Osteocyte (in vitro differentiated cells): ENCODE data around the gene TMEM185B. TPM values are rescaled to one million over a fixed set of nuclear protein-coding genes. Genes with fewer than 3 reads are reported as not detected.

Experiments
- DNase-seq: peaks from one replicate; pipeline ENCODE4 v3.0.0; 2021; ENCODE audit warnings: mixed read lengths; ENCODE audit not compliant: unreplicated experiment; ENCODE audit errors: extremely low spot score
- H3K27ac Mint-ChIP-seq: one replicate; pipeline ENCODE4 v1.8.0; 2021; ENCODE audit warnings: mild to moderate bottlenecking, mixed read lengths; ENCODE audit not compliant: unreplicated experiment
- H3K27me3 Mint-ChIP-seq: one replicate; pipeline ENCODE4 v1.8.0; 2021; ENCODE audit warnings: mixed read lengths; ENCODE audit not compliant: unreplicated experiment
- H3K36me3 Mint-ChIP-seq: one replicate; pipeline ENCODE4 v1.8.0; 2021; ENCODE audit warnings: mixed read lengths; ENCODE audit not compliant: unreplicated experiment
- H3K4me1 Mint-ChIP-seq: one replicate; pipeline ENCODE4 v1.8.0; 2021; ENCODE audit warnings: mixed read lengths; ENCODE audit not compliant: unreplicated experiment
- H3K4me3 Mint-ChIP-seq: one replicate; pipeline ENCODE4 v1.8.0; 2021; ENCODE audit warnings: mild to moderate bottlenecking, moderate library complexity, mixed read lengths; ENCODE audit not compliant: unreplicated experiment
- H3K9me3 Mint-ChIP-seq: one replicate; pipeline ENCODE4 v1.8.0; 2021; ENCODE audit warnings: mixed read lengths; ENCODE audit not compliant: unreplicated experiment
- CTCF ChIP-seq: fragments of 200-600 bp; sonication (generic); IDR thresholded peaks from 2 replicates; pipeline ENCODE4 v1.5.0; 2021; ENCODE audit warnings: antibody characterized with exemption, mild to moderate bottlenecking, moderate library complexity
- total RNA-seq: library from RNA; stranded (reverse); gene quantifications from 2 replicates; pipeline ENCODE4 v1.2.1, GENCODE V29; 2021

TMEM185B gene
- total RNA-seq, 1 donor from 2014 or later, result 35.9 TPM

- H3K4me1 Mint-ChIP-seq, result peaks cover 21% of the 10 kb centered on the region
Measured at GRCh38 chr2:120243211-120243610, 20.0 kb upstream of the TMEM185B start.

GRCh38 chr2:120241684-120242083 lies 18.5 kb upstream of the TMEM185B start:
- no peak overlapping the region for H3K4me3 Mint-ChIP-seq
- no peak overlapping the region for H3K27ac Mint-ChIP-seq
- no peak for TF ChIP-seq CTCF
- H3K27me3 Mint-ChIP-seq, result no peaks in the 10 kb centered on the region
- DNase-seq, result no peak
- peaks cover 29% of the 10 kb centered on the region for H3K4me1 Mint-ChIP-seq
- H3K36me3 Mint-ChIP-seq, result no peaks in the 10 kb centered on the region
- H3K9me3 Mint-ChIP-seq, result no peaks in the 10 kb centered on the region

More at GRCh38 chr2:120243211-120243610, 20.0 kb upstream of the TMEM185B start:
- Mint-ChIP-seq H3K27me3 (peaks cover 9% of the 10 kb centered on the region), H3K36me3 (no peaks in the 10 kb centered on the region), H3K27ac (no peak overlapping the region), H3K4me3 (no peak overlapping the region), H3K9me3 (no peaks in the 10 kb centered on the region)
- no peak for TF ChIP-seq CTCF
- no peak for DNase-seq

GRCh38 chr2:120240901-120241429 lies 17.8 kb upstream of the TMEM185B start:
- no peaks in the 10 kb centered on the region for H3K27me3 Mint-ChIP-seq
- no peak overlapping the region for H3K27ac Mint-ChIP-seq
- DNase-seq, result no peak
- peaks cover 29% of the 10 kb centered on the region for H3K4me1 Mint-ChIP-seq
- H3K36me3 Mint-ChIP-seq, result no peaks in the 10 kb centered on the region
- no peak for TF ChIP-seq CTCF
- H3K4me3 Mint-ChIP-seq, result no peak overlapping the region
- no peaks in the 10 kb centered on the region for H3K9me3 Mint-ChIP-seq

GRCh38 chr2:120239488-120240287 lies 16.5 kb upstream of the TMEM185B start:
- DNase-seq, result no peak
- Mint-ChIP-seq H3K27me3 (no peaks in the 10 kb centered on the region), H3K36me3 (no peaks in the 10 kb centered on the region), H3K4me3 (no peak overlapping the region), H3K27ac (no peak overlapping the region), H3K4me1 (peaks cover 29% of the 10 kb centered on the region), H3K9me3 (no peaks in the 10 kb centered on the region)
- no peak for TF ChIP-seq CTCF

- no peak for DNase-seq
- Mint-ChIP-seq H3K36me3 (no peaks in the 10 kb centered on the region), H3K4me1 (peaks cover 29% of the 10 kb centered on the region), H3K27me3 (no peaks in the 10 kb centered on the region), H3K9me3 (no peaks in the 10 kb centered on the region), H3K27ac (no peak overlapping the region), H3K4me3 (no peak overlapping the region)
- TF ChIP-seq CTCF, result no peak
Measured at GRCh38 chr2:120238728-120239487, 15.7 kb upstream of the TMEM185B start.
